ENCODE results near the gene MACO1. TPM values are rescaled to one million over a fixed set of nuclear protein-coding genes. Genes with fewer than 3 reads are reported as not detected.

Gene MACO1
- total and polyA plus RNA-seq, 9 of the 15 experiments (the other 6 are each of a cell fraction or from before 2014, with no cell fraction given): 4.6 to 28.4 (median 21.7) TPM

DNA sequence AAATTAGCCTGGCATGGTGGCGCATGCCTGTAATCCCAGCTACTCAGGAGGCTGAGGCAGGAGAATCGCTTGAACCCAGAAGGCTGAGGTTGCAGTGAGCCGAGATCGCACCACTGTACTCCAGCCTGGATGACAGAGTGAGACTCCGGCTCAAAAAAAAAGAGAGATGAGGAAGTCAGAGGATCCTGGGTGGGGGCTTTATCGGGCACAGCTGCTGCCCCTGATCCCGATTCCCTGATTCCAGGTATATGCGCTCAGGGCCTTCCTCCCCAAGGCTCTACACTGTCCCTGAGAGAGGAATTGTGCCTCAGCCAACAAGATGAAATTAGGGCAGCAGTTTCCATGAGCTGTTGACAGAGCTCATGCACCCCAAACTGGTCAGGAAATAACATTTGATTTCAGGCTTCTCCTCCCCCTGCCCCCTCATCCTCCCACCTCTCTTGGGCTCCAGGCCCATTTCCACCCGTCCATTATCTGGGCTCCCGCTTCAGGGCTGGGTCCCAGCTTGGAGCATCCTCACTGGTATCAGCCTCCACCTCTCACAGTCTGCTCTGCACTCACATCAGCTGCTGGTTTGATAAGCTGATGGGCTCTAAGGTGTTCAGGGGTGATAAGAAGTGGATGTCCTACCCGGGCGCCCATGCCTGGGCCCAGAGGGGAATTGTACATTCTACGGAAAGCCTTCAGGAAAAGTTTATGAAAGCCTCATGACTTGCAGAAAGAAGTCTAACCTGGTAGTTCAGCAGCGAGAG is 17.6 kb upstream of the MACO1 start (continued):
- TF ChIP-seq, protein P1, sequence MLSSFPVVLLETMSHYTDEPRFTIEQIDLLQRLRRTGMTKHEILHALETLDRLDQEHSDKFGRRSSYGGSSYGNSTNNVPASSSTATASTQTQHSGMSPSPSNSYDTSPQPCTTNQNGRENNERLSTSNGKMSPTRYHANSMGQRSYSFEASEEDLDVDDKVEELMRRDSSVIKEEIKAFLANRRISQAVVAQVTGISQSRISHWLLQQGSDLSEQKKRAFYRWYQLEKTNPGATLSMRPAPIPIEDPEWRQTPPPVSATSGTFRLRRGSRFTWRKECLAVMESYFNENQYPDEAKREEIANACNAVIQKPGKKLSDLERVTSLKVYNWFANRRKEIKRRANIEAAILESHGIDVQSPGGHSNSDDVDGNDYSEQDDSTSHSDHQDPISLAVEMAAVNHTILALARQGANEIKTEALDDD (IDR thresholded peaks at IDR 0.05): peak; percentile 87
- TF ChIP-seq TAF1 (IDR thresholded peaks at IDR 0.05; ENCODE audit: control insufficient read depth, extremely low read depth, insufficient read depth, low read length, severe bottlenecking): peak; percentile 44
- TF ChIP-seq RUNX1 (IDR thresholded peaks at IDR 0.05; ENCODE audit: low read depth): peak; percentile 63; the same call in 1 of the 2 replicates
- 0 out of 2 replicates have a peak, but pooled peaks have one; percentile 27 for TF ChIP-seq DIDO1 (tag; IDR thresholded peaks at IDR 0.05; ENCODE audit: low read depth)
- TF ChIP-seq MEF2A (IDR thresholded peaks at IDR 0.05; ENCODE audit: control insufficient read depth, low read depth, low read length): peak; percentile 18; the same call in 1 of the 2 replicates
- TF ChIP-seq SMARCC2 (IDR thresholded peaks at IDR 0.05; ENCODE audit: low read depth): peak; percentile 89
- TF ChIP-seq ZBTB7A (IDR thresholded peaks at IDR 0.05; ENCODE audit: borderline replicate concordance, control insufficient read depth, low read depth, low read length): peak; percentile 51; the same call in 1 of the 2 replicates
- 0 out of 2 replicates have a peak, but pooled peaks have one; percentile 43 for TF ChIP-seq ZNF311 (CRISPR knock-in tag; IDR thresholded peaks at IDR 0.05)
- peak; percentile 96 for TF ChIP-seq PML (IDR thresholded peaks at IDR 0.05; ENCODE audit: low read length)
- TF ChIP-seq HMGN3 (IDR thresholded peaks at IDR 0.05; ENCODE audit: borderline replicate concordance, extremely low read depth, insufficient read length, low read depth, low read length): peak; percentile 81
- TF ChIP-seq TAL1 (IDR thresholded peaks at IDR 0.05): peak; percentile 99
- TF ChIP-seq SP1 (CRISPR knock-in tag; IDR thresholded peaks at IDR 0.05): peak; percentile 76
- TF ChIP-seq MAZ (CRISPR knock-in tag; conservative IDR thresholded peaks at IDR 0.05 in 1 of 2, IDR thresholded peaks at IDR 0.05 in 1 of 2): peak; percentile 50 to 62; a peak in 2 of 4 replicates
- TF ChIP-seq ARNT (IDR thresholded peaks at IDR 0.05): peak; percentile 60 to 83; a peak in 2 of 4 replicates
- TF ChIP-seq ZNF24 (IDR thresholded peaks at IDR 0.05): 0 out of 2 replicates have a peak, but pooled peaks have one; percentile 32
- TF ChIP-seq, protein P2, sequence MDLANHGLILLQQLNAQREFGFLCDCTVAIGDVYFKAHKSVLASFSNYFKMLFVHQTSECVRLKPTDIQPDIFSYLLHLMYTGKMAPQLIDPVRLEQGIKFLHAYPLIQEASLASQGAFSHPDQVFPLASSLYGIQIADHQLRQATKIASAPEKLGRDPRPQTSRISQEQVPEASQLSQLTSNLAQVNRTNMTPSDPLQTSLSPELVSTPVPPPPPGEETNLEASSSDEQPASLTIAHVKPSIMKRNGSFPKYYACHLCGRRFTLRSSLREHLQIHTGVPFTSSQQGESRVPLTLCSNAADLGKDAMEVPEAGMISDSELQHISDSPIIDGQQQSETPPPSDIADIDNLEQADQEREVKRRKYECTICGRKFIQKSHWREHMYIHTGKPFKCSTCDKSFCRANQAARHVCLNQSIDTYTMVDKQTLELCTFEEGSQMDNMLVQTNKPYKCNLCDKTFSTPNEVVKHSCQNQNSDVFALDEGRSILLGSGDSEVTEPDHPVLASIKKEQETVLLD (IDR thresholded peaks at IDR 0.05): 0 out of 2 replicates have a peak, but pooled peaks have one; percentile 22
- TF ChIP-seq, protein P3, sequence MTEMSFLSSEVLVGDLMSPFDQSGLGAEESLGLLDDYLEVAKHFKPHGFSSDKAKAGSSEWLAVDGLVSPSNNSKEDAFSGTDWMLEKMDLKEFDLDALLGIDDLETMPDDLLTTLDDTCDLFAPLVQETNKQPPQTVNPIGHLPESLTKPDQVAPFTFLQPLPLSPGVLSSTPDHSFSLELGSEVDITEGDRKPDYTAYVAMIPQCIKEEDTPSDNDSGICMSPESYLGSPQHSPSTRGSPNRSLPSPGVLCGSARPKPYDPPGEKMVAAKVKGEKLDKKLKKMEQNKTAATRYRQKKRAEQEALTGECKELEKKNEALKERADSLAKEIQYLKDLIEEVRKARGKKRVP (CRISPR knock-in tag; IDR thresholded peaks at IDR 0.05): 0 out of 2 replicates have a peak, but pooled peaks have one; percentile 42
- peak in 1 of 2 experiments; percentile 74; a peak in 1 of 4 replicates for TF ChIP-seq HDAC1 (IDR thresholded peaks at IDR 0.05)
- TF ChIP-seq, protein P4, sequence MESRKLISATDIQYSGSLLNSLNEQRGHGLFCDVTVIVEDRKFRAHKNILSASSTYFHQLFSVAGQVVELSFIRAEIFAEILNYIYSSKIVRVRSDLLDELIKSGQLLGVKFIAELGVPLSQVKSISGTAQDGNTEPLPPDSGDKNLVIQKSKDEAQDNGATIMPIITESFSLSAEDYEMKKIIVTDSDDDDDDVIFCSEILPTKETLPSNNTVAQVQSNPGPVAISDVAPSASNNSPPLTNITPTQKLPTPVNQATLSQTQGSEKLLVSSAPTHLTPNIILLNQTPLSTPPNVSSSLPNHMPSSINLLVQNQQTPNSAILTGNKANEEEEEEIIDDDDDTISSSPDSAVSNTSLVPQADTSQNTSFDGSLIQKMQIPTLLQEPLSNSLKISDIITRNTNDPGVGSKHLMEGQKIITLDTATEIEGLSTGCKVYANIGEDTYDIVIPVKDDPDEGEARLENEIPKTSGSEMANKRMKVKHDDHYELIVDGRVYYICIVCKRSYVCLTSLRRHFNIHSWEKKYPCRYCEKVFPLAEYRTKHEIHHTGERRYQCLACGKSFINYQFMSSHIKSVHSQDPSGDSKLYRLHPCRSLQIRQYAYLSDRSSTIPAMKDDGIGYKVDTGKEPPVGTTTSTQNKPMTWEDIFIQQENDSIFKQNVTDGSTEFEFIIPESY (CRISPR knock-in tag; IDR thresholded peaks at IDR 0.05): peak; percentile 30; the same call in 1 of the 2 replicates

Data from K562 (cell line).